Effector memory CD4-positive, alpha-beta T cell (primary cell): ENCODE data around the gene EIPR1.

Experiments used
- DNase-seq, 3 donors: peaks; one replicate each; pipeline ENCODE4 v3.0.0-alpha.2; 2020
- H3K27ac ChIP-seq: 2 replicates; pipeline ENCODE4 v1.7.0; 2013; ENCODE audit warnings: mild to moderate bottlenecking, low read length, moderate library complexity; ENCODE audit not compliant: insufficient read depth, poor library complexity, severe bottlenecking
- H3K27me3 ChIP-seq: replicated peaks from 2 replicates; pipeline ENCODE4 v1.7.0; 2013; ENCODE audit warnings: mild to moderate bottlenecking, low read length; ENCODE audit not compliant: insufficient read depth, control insufficient read depth, poor library complexity, severe bottlenecking
- H3K36me3 ChIP-seq: 2 replicates; pipeline ENCODE4 v1.7.0; 2013; ENCODE audit warnings: mild to moderate bottlenecking, low read length, moderate library complexity; ENCODE audit not compliant: control insufficient read depth, insufficient read depth
- H3K4me1 ChIP-seq: 2 replicates; pipeline ENCODE4 v1.7.0; 2013; ENCODE audit warnings: low read length, mild to moderate bottlenecking; ENCODE audit not compliant: control insufficient read depth, insufficient read depth, poor library complexity, severe bottlenecking
- H3K4me3 ChIP-seq: 2 replicates; pipeline ENCODE4 v1.7.0; 2013; ENCODE audit warnings: low read length, low read depth, mild to moderate bottlenecking; ENCODE audit not compliant: insufficient read depth, poor library complexity, severe bottlenecking
- H3K9me3 ChIP-seq: 2 replicates; pipeline ENCODE4 v1.7.0; 2013; ENCODE audit warnings: mild to moderate bottlenecking, low read length, moderate library complexity; ENCODE audit not compliant: control insufficient read depth

The EIPR1 gene

GRCh38 chr2:3343012-3343411 is 34.6 kb downstream of the EIPR1 start:
- H3K4me1 ChIP-seq, result no peaks in the 10 kb centered on the region
- no peak for DNase-seq
- H3K36me3 ChIP-seq, result peaks cover 16% of the 10 kb centered on the region
- no peak overlapping the region for H3K27ac ChIP-seq
- no peaks in the 10 kb centered on the region for H3K27me3 ChIP-seq
- no peak overlapping the region for H3K4me3 ChIP-seq
- no peaks in the 10 kb centered on the region for H3K9me3 ChIP-seq

- no peaks in the 10 kb centered on the region for H3K9me3 ChIP-seq
- H3K27ac ChIP-seq, result no peak overlapping the region
- no peaks in the 10 kb centered on the region for H3K27me3 ChIP-seq
- no peaks in the 10 kb centered on the region for H3K4me1 ChIP-seq
- peaks cover 11% of the 10 kb centered on the region for H3K36me3 ChIP-seq
- DNase-seq, result no peak
- no peak overlapping the region for H3K4me3 ChIP-seq
These were observed 35.3 kb downstream of the EIPR1 start for GRCh38 chr2:3342324-3342723.

GRCh38 chr2:3341336-3341735 is 36.3 kb downstream of the EIPR1 start:
- no peak overlapping the region for H3K4me3 ChIP-seq
- no peak for DNase-seq
- H3K36me3 ChIP-seq, result peaks cover 9% of the 10 kb centered on the region
- H3K27me3 ChIP-seq, result no peaks in the 10 kb centered on the region
- no peaks in the 10 kb centered on the region for H3K9me3 ChIP-seq
- H3K27ac ChIP-seq, result no peak overlapping the region
- H3K4me1 ChIP-seq, result no peaks in the 10 kb centered on the region

DNA sequence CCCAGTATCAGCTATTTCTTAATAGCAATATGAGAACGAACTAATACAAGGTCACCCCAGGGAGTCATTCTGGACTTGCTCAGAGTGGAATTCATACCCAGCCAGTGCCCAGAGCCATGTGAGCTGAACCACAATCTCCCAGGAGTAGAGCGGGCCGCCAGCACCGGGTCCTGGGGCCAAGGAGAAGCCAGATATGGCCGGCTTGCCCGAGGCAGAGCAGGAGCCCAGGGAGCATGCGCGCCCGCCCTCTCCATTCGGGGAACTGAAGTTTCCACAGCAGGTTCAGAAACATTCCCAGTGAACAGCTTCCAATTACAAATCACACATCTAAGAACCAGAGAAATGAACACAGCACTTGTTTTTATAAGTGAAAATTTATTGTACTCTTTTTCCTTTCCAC is 37.5 kb downstream of the EIPR1 start:
- Histone ChIP-seq H3K4me3 (no peak overlapping the region), H3K9me3 (no peaks in the 10 kb centered on the region), H3K27me3 (no peaks in the 10 kb centered on the region), H3K27ac (no peak overlapping the region), H3K4me1 (no peaks in the 10 kb centered on the region), H3K36me3 (peaks cover 9% of the 10 kb centered on the region)
- no peak for DNase-seq

- H3K36me3 ChIP-seq, result peaks cover 12% of the 10 kb centered on the region
- no peaks in the 10 kb centered on the region for H3K4me1 ChIP-seq
- no peak overlapping the region for H3K4me3 ChIP-seq
- no peak for DNase-seq
- H3K9me3 ChIP-seq, result no peaks in the 10 kb centered on the region
- no peaks in the 10 kb centered on the region for H3K27me3 ChIP-seq
- H3K27ac ChIP-seq, result no peak overlapping the region
These were observed 39.3 kb downstream of the EIPR1 start for GRCh38 chr2:3338340-3338739.

- no peaks in the 10 kb centered on the region for H3K9me3 ChIP-seq
- no peaks in the 10 kb centered on the region for H3K4me1 ChIP-seq
- no peaks in the 10 kb centered on the region for H3K27me3 ChIP-seq
- H3K36me3 ChIP-seq, result peaks cover 23% of the 10 kb centered on the region
- no peak overlapping the region for H3K4me3 ChIP-seq
- H3K27ac ChIP-seq, result no peak overlapping the region
- no peak for DNase-seq
These were observed 40.8 kb downstream of the EIPR1 start for GRCh38 chr2:3336844-3337243.

- Histone ChIP-seq H3K4me3 (no peak overlapping the region), H3K27me3 (no peaks in the 10 kb centered on the region), H3K9me3 (no peaks in the 10 kb centered on the region), H3K27ac (no peak overlapping the region), H3K36me3 (peaks cover 31% of the 10 kb centered on the region), H3K4me1 (no peaks in the 10 kb centered on the region)
- DNase-seq, result no peak
These were observed 42.9 kb downstream of the EIPR1 start for GRCh38 chr2:3334392-3335345.

- H3K36me3 ChIP-seq, result peaks cover 28% of the 10 kb centered on the region
- no peaks in the 10 kb centered on the region for H3K27me3 ChIP-seq
- H3K4me1 ChIP-seq, result no peaks in the 10 kb centered on the region
- H3K27ac ChIP-seq, result no peak overlapping the region
- H3K4me3 ChIP-seq, result no peak overlapping the region
- no peak for DNase-seq
- no peaks in the 10 kb centered on the region for H3K9me3 ChIP-seq
These were observed 45.5 kb downstream of the EIPR1 start for GRCh38 chr2:3332133-3332532.

- DNase-seq, result no peak
- no peak overlapping the region for H3K4me3 ChIP-seq
- peaks cover 22% of the 10 kb centered on the region for H3K36me3 ChIP-seq
These were observed 48.1 kb downstream of the EIPR1 start for GRCh38 chr2:3329491-3329890.

GRCh38 chr2:3326871-3327270 is 50.7 kb downstream of the EIPR1 start:
- Histone ChIP-seq H3K4me1 (no peaks in the 10 kb centered on the region), H3K36me3 (peaks cover 10% of the 10 kb centered on the region), H3K4me3 (no peak overlapping the region), H3K27me3 (no peaks in the 10 kb centered on the region), H3K9me3 (no peaks in the 10 kb centered on the region), H3K27ac (no peak overlapping the region)
- DNase-seq, result no peak

More at GRCh38 chr2:3329491-3329890, 48.1 kb downstream of the EIPR1 start:
- Histone ChIP-seq H3K9me3 (no peaks in the 10 kb centered on the region), H3K4me1 (no peaks in the 10 kb centered on the region), H3K27me3 (no peaks in the 10 kb centered on the region), H3K27ac (no peak overlapping the region)
